ENCODE measurements around the gene MLLT3. TPM values are rescaled to one million over a fixed set of nuclear protein-coding genes. Genes with fewer than 3 reads are reported as not detected.

MLLT3 gene
- total RNA-seq, 1 experiment from 2014 or later, result 24.2 TPM

- Histone ChIP-seq H3K9me3 (ENCODE audit: low read depth, low read length, poor library complexity, severe bottlenecking) (peaks cover 3% of the 10 kb centered on the region), H3K27me3 (replicated peaks; ENCODE audit: insufficient read depth, low read depth, low read length, poor library complexity) (no peaks in the 10 kb centered on the region), H3K4me1 (ENCODE audit: insufficient read depth, low read length, poor library complexity, severe bottlenecking) (peaks cover 8% of the 10 kb centered on the region), H3K4me3 (ENCODE audit: low read depth, low read length, poor library complexity, severe bottlenecking) (no peak overlapping the region), H3K36me3 (ENCODE audit: insufficient read depth, low read length, poor library complexity, severe bottlenecking) (no peaks in the 10 kb centered on the region), H3K27ac (ENCODE audit: low read depth, low read length, poor library complexity, severe bottlenecking) (no peak overlapping the region)
- CTCF ChIA-PET, result no interaction called here
- intact Hi-C loops (cut with micrococcal nuclease; ENCODE audit: unreplicated experiment), result no loop called here
- TF ChIP-seq CTCF (conservative IDR thresholded peaks at IDR 0.05; ENCODE audit: low read depth, low read length) (no peak), EZH2 (IDR thresholded peaks at IDR 0.05; ENCODE audit: borderline replicate concordance, low read depth, low read length, poor library complexity, severe bottlenecking) (no peak)
- BruUV-seq (replicated peaks), result no TSS peak
- POLR2A ChIA-PET (ENCODE audit: low non-redundant PET), result no interaction called here
- DNase-seq (ENCODE audit: low spot score), result no peak
Measured at GRCh38 chr9:20540169-20540863, 82.0 kb downstream of the MLLT3 start.

DNA sequence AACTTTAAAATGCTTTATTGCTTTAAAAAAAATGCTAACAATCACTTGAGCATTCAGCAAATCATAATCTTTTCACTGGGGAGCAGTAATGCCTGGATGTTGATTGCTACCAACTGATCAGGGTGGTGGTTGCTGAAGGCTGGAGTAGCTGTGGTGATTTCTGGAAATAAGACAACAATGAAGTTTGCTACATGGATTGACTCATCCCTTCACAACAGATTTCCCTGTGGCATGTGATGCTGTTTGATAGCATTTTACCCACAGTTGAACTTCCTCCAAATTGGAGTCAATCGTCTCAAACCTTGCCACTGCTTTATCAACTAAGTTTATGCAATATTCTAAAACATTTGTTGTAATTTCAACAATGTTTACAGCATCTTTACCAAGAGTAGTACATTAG, 83.3 kb downstream of the MLLT3 start:
- CTCF ChIA-PET, result no interaction called here
- DNase-seq (ENCODE audit: low spot score), result no peak
- intact Hi-C loops (cut with micrococcal nuclease; ENCODE audit: unreplicated experiment), result no loop called here

GRCh38 chr9:20538092-20538491, 84.2 kb downstream of the MLLT3 start:
- Histone ChIP-seq H3K27ac (ENCODE audit: low read depth, low read length, poor library complexity, severe bottlenecking) (no peak overlapping the region), H3K27me3 (replicated peaks; ENCODE audit: insufficient read depth, low read depth, low read length, poor library complexity) (no peaks in the 10 kb centered on the region), H3K36me3 (ENCODE audit: insufficient read depth, low read length, poor library complexity, severe bottlenecking) (no peaks in the 10 kb centered on the region), H3K4me3 (ENCODE audit: low read depth, low read length, poor library complexity, severe bottlenecking) (no peak overlapping the region), H3K9me3 (ENCODE audit: low read depth, low read length, poor library complexity, severe bottlenecking) (peaks cover 3% of the 10 kb centered on the region), H3K4me1 (ENCODE audit: insufficient read depth, low read length, poor library complexity, severe bottlenecking) (peaks cover 8% of the 10 kb centered on the region)
- intact Hi-C loops (cut with micrococcal nuclease; ENCODE audit: unreplicated experiment), result no loop called here
- TF ChIP-seq EZH2 (IDR thresholded peaks at IDR 0.05; ENCODE audit: borderline replicate concordance, low read depth, low read length, poor library complexity, severe bottlenecking) (no peak), CTCF (conservative IDR thresholded peaks at IDR 0.05; ENCODE audit: low read depth, low read length) (no peak)
- ChIA-PET POLR2A (ENCODE audit: low non-redundant PET) (no interaction called here), CTCF (no interaction called here)
- BruUV-seq (replicated peaks), result no TSS peak
- no peak for DNase-seq (ENCODE audit: low spot score)

More for the DNA sequence above, 83.3 kb downstream of the MLLT3 start:
- peaks cover 8% of the 10 kb centered on the region for H3K4me1 ChIP-seq (ENCODE audit: insufficient read depth, low read length, poor library complexity, severe bottlenecking)
- H3K9me3 ChIP-seq (ENCODE audit: low read depth, low read length, poor library complexity, severe bottlenecking), result peaks cover 3% of the 10 kb centered on the region
- no peaks in the 10 kb centered on the region for H3K36me3 ChIP-seq (ENCODE audit: insufficient read depth, low read length, poor library complexity, severe bottlenecking)
- POLR2A ChIA-PET (ENCODE audit: low non-redundant PET), result no interaction called here
- BruUV-seq (replicated peaks), result no TSS peak
- H3K27me3 ChIP-seq (replicated peaks; ENCODE audit: insufficient read depth, low read depth, low read length, poor library complexity), result no peaks in the 10 kb centered on the region
- H3K27ac ChIP-seq (ENCODE audit: low read depth, low read length, poor library complexity, severe bottlenecking), result no peak overlapping the region
- no peak overlapping the region for H3K4me3 ChIP-seq (ENCODE audit: low read depth, low read length, poor library complexity, severe bottlenecking)
- TF ChIP-seq EZH2 (IDR thresholded peaks at IDR 0.05; ENCODE audit: borderline replicate concordance, low read depth, low read length, poor library complexity, severe bottlenecking) (no peak), CTCF (conservative IDR thresholded peaks at IDR 0.05; ENCODE audit: low read depth, low read length) (no peak)
